GM12878 (cell line): ENCODE results near the gene STX4. TPM values are rescaled to one million over a fixed set of nuclear protein-coding genes. Genes with fewer than 3 reads are reported as not detected.

ENCODE experiments used
- BCL11A ChIP-seq: IDR thresholded peaks from 2 replicates; pipeline ENCODE4 v1.6.1; 2011; ENCODE audit warnings: low read depth, low read length
- BHLHE40 ChIP-seq, 2 experiments: fragments of 450-650 bp in 1 of 2; IDR thresholded peaks; 2 replicates each; pipeline ENCODE4 v1.6.1; 2011 to 2017; ENCODE audit warnings: low read depth in 2 of 2, borderline replicate concordance in 1 of 2, improper control_type of control experiment in 1 of 2, low read length in 1 of 2, mild to moderate bottlenecking in 1 of 2
- HDGF ChIP-seq: fragments of 450-650 bp; IDR thresholded peaks from 2 replicates; pipeline ENCODE4 v1.6.1; 2016; ENCODE audit warnings: antibody characterized with exemption
- LARP7 ChIP-seq: fragments of 450-650 bp; IDR thresholded peaks from 2 replicates; pipeline ENCODE4 v1.6.1; 2017; ENCODE audit warnings: mild to moderate bottlenecking
- NFXL1 ChIP-seq: fragments of 450-650 bp; IDR thresholded peaks from 2 replicates; pipeline ENCODE4 v1.6.1; 2017; ENCODE audit warnings: antibody characterized with exemption, mild to moderate bottlenecking, borderline replicate concordance
- POLR2AphosphoS5 ChIP-seq: IDR thresholded peaks from 2 replicates; pipeline ENCODE4 v1.6.1; 2011; ENCODE audit warnings: mild to moderate bottlenecking, low read length, inconsistent platforms
- RAD51 ChIP-seq: fragments of 450-650 bp; IDR thresholded peaks from 2 replicates; pipeline ENCODE4 v1.6.1; 2016; ENCODE audit warnings: moderate library complexity, mild to moderate bottlenecking, inconsistent platforms
- RELB ChIP-seq: fragments of 450-650 bp; IDR thresholded peaks from 2 replicates; pipeline ENCODE4 v1.6.1; 2017; ENCODE audit warnings: low read depth, mild to moderate bottlenecking, moderate library complexity
- SMARCA5 ChIP-seq: fragments of 450-650 bp; IDR thresholded peaks from 2 replicates; pipeline ENCODE4 v1.6.1; 2017; ENCODE audit warnings: mild to moderate bottlenecking
- SP1 ChIP-seq: IDR thresholded peaks from one replicate; pipeline ENCODE4 v1.6.1; 2011; ENCODE audit warnings: low read depth, low read length
- STAT1 ChIP-seq: fragments of 450-650 bp; conservative IDR thresholded peaks from 2 replicates; pipeline ENCODE4 v1.6.1; 2014; ENCODE audit warnings: antibody characterized with exemption, mild to moderate bottlenecking
- USF1 ChIP-seq: IDR thresholded peaks from 2 replicates; pipeline ENCODE4 v1.6.1; 2011; ENCODE audit warnings: borderline replicate concordance, low read depth, mild to moderate bottlenecking, moderate library complexity, mixed read lengths, low read length; ENCODE audit not compliant: insufficient read depth; ENCODE audit errors: extremely low read length
- ZNF207 ChIP-seq: fragments of 450-650 bp; IDR thresholded peaks from 2 replicates; pipeline ENCODE4 v1.6.1; 2014; ENCODE audit warnings: antibody characterized with exemption, mild to moderate bottlenecking, borderline replicate concordance
- ZNF24 ChIP-seq: fragments of 450-650 bp; IDR thresholded peaks from 2 replicates; pipeline ENCODE4 v1.6.1; 2017; ENCODE audit warnings: antibody characterized with exemption, mild to moderate bottlenecking
- ZNF592 ChIP-seq: fragments of 450-650 bp; IDR thresholded peaks from 2 replicates; pipeline ENCODE4 v1.6.1; 2017; ENCODE audit warnings: mild to moderate bottlenecking, moderate library complexity
- polyA plus RNA-seq, 11 experiments: library from polyadenylated mRNA; depleted of rRNA in 4 of 11; unstranded in 6 of 11; stranded (reverse) in 5 of 11; fragments of >200 nt; fragmentation: Nextera tagmentation in 4 of 11; fragmentation: Illumina TruSeq in 1 of 11; extraction: Ambion mirVana in 4 of 11; extraction: Trizol in 1 of 11; gene quantifications; 1 replicate in 1 of 11; 2 replicates in 10 of 11; pipeline versions ENCODE4 v1.2.1 to v1.2.3, GENCODE V29; 2011 to 2016; ENCODE audit warnings: inconsistent platforms in 2 of 11, missing spikeins in 2 of 11, low read depth in 1 of 11
- total RNA-seq, 4 experiments: library from RNA; depleted of rRNA in 3 of 4; stranded (reverse); fragments of >200 nt in 3 of 4; fragmentation: Illumina TruSeq in 1 of 4; extraction: Trizol in 1 of 4; gene quantifications; 2 replicates each; pipeline versions ENCODE4 v1.2.1 to v1.2.3, GENCODE V29; 2013 to 2021
- TF ChIP-seq, protein P1 (sequence below): IDR thresholded peaks from 2 replicates; pipeline ENCODE4 v1.6.1; 2011; ENCODE audit warnings: mild to moderate bottlenecking, low read depth, low read length, moderate library complexity; ENCODE audit not compliant: insufficient replicate concordance
- TF ChIP-seq, protein P2 (sequence below): fragments of 150-350 bp; IDR thresholded peaks from 2 replicates; pipeline ENCODE4 v1.6.1; 2014; ENCODE audit warnings: mild to moderate bottlenecking, low read depth, low read length
- TF ChIP-seq, protein P3 (sequence below): IDR thresholded peaks from 2 replicates; pipeline ENCODE4 v1.6.1; 2012; ENCODE audit warnings: low read depth, low read length, improper control_type of control experiment

The STX4 gene
- total and polyA plus RNA-seq, 10 of the 15 experiments (the other 5 are each of a cell fraction or from before 2014, with no cell fraction given) = 3.3 to 37.6 (median 22.6) TPM

- TF ChIP-seq ZNF24 = no peak
- TF ChIP-seq HDGF = no peak; the same call in none of the 2 replicates
- TF ChIP-seq NFXL1 = no peak
- peak; percentile 52 for TF ChIP-seq SP1
- TF ChIP-seq SMARCA5 = peak; percentile 94
- peak; percentile 72; the same call in 1 of the 2 replicates for TF ChIP-seq ZNF592
- TF ChIP-seq LARP7 = peak; percentile 94
- TF ChIP-seq STAT1 = no peak; the same call in 1 of the 2 replicates
- TF ChIP-seq USF1 = peak; percentile 98
- peak; percentile 75 for TF ChIP-seq RELB
- TF ChIP-seq BHLHE40 (IDR thresholded peaks at IDR 0.05; ENCODE audit: borderline replicate concordance in 1 of 2, low read depth in 2 of 2, low read length in 1 of 2) = peak; percentile 98 to 99
- TF ChIP-seq, protein P1, sequence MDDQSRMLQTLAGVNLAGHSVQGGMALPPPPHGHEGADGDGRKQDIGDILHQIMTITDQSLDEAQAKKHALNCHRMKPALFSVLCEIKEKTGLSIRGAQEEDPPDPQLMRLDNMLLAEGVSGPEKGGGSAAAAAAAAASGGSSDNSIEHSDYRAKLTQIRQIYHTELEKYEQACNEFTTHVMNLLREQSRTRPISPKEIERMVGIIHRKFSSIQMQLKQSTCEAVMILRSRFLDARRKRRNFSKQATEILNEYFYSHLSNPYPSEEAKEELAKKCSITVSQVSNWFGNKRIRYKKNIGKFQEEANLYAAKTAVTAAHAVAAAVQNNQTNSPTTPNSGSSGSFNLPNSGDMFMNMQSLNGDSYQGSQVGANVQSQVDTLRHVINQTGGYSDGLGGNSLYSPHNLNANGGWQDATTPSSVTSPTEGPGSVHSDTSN = peak; percentile 3
- TF ChIP-seq, protein P2, sequence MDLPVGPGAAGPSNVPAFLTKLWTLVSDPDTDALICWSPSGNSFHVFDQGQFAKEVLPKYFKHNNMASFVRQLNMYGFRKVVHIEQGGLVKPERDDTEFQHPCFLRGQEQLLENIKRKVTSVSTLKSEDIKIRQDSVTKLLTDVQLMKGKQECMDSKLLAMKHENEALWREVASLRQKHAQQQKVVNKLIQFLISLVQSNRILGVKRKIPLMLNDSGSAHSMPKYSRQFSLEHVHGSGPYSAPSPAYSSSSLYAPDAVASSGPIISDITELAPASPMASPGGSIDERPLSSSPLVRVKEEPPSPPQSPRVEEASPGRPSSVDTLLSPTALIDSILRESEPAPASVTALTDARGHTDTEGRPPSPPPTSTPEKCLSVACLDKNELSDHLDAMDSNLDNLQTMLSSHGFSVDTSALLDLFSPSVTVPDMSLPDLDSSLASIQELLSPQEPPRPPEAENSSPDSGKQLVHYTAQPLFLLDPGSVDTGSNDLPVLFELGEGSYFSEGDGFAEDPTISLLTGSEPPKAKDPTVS = no peak
- TF ChIP-seq POLR2AphosphoS5 = no peak; the same call in 1 of the 2 replicates
- TF ChIP-seq, protein P3, sequence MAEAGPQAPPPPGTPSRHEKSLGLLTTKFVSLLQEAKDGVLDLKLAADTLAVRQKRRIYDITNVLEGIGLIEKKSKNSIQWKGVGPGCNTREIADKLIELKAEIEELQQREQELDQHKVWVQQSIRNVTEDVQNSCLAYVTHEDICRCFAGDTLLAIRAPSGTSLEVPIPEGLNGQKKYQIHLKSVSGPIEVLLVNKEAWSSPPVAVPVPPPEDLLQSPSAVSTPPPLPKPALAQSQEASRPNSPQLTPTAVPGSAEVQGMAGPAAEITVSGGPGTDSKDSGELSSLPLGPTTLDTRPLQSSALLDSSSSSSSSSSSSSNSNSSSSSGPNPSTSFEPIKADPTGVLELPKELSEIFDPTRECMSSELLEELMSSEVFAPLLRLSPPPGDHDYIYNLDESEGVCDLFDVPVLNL = peak; percentile 84
- TF ChIP-seq ZNF207 = peak; percentile 96
- TF ChIP-seq RAD51 = peak; percentile 100
- TF ChIP-seq BCL11A = no peak
Measured at GRCh38 chr16:31032736-31033708, at the start of gene STX4 (continued).
